C4-2B (cell line): ENCODE measurements around the gene SPTLC2.

Source experiments
- CTCF ChIP-seq: fragments of 450-650 bp; conservative IDR thresholded peaks from 2 replicates; pipeline ENCODE4 v1.5.1; 2017; ENCODE audit warnings: mild to moderate bottlenecking
- ZFX ChIP-seq: fragments of 450-650 bp; IDR thresholded peaks from 2 replicates; pipeline ENCODE4 v1.6.1; 2017

GRCh38 chr14:77505031-77505430 lies 111.4 kb downstream of the SPTLC2 start:
- TF ChIP-seq CTCF (no peak), ZFX (no peak)
